Gastrocnemius medialis (tissue), 4 donors: ENCODE data around the gene SLC17A9. TPM values are rescaled to one million over a fixed set of nuclear protein-coding genes. Genes with fewer than 3 reads are reported as not detected.

ENCODE experiments used
- ATAC-seq, 2 donors: fragments of 150-250 bp; one replicate each; pipeline ENCODE4 v1.9.1; 2016
- DNase-seq, 2 donors: peaks; one replicate each; pipeline ENCODE4 v3.0.0-alpha.2; 2019
- H3K27ac ChIP-seq, 4 donors: fragments of 200-600 bp; sonication (generic); 1 replicate in 1 of 4; 2 replicates in 3 of 4; pipeline ENCODE4 v1.5.1; 2016 to 2018; ENCODE audit warnings: mild to moderate bottlenecking in 2 of 4, moderate library complexity in 1 of 4
- H3K27me3 ChIP-seq, 3 donors: fragments of 200-600 bp; sonication (generic) in 2 of 3; 1 replicate in 1 of 3; 2 replicates in 2 of 3; pipeline versions ENCODE4 v1.5.1 to v1.6.0; 2016 to 2019; ENCODE audit warnings: mild to moderate bottlenecking in 1 of 3, moderate library complexity in 1 of 3
- H3K36me3 ChIP-seq, 2 donors: fragments of 200-600 bp; sonication (generic) in 1 of 2; one replicate each; pipeline ENCODE4 v1.5.1; 2017 to 2018
- H3K4me1 ChIP-seq, 2 donors: fragments of 200-600 bp; sonication (generic) in 1 of 2; one replicate each; pipeline ENCODE4 v1.5.1; 2016 to 2017; ENCODE audit warnings: mild to moderate bottlenecking in 2 of 2
- H3K4me3 ChIP-seq, 4 donors: fragments of 200-600 bp; sonication (generic) in 3 of 4; 1 replicate in 1 of 4; 2 replicates in 3 of 4; pipeline ENCODE4 v1.5.1; 2016 to 2019; ENCODE audit warnings: mild to moderate bottlenecking in 2 of 4
- H3K9me3 ChIP-seq, 3 donors: fragments of 200-600 bp; sonication (generic) in 2 of 3; 1 replicate in 1 of 3; 2 replicates in 2 of 3; pipeline ENCODE4 v1.5.1; 2016 to 2019
- CTCF ChIP-seq, 5 experiments: fragments of 450-650 bp in 3 of 5; fragments of 200-600 bp in 2 of 5; sonication (generic) in 2 of 5; IDR thresholded peaks in 4 of 5; conservative IDR thresholded peaks in 1 of 5; 1 replicate in 4 of 5; 2 replicates in 1 of 5; pipeline ENCODE4 v1.5.1; 2016 to 2019; ENCODE audit warnings: antibody characterized with exemption in 5 of 5, mild to moderate bottlenecking in 3 of 5, moderate library complexity in 3 of 5
- POLR2A ChIP-seq, 2 donors: fragments of 450-650 bp; IDR thresholded peaks; one replicate each; pipeline ENCODE4 v1.6.1; 2017; ENCODE audit warnings: antibody characterized with exemption in 2 of 2, mild to moderate bottlenecking in 2 of 2, moderate library complexity in 2 of 2
- in situ Hi-C, 4 donors: fragments of 200-750 bp; cut with MboI; loops; one replicate each; pipeline versions ENCODE4 v1.15.0 to v1.8.0; 2017; ENCODE audit warnings: low sequenced_read_pairs in 4 of 4
- intact Hi-C: fragments of 100-400 bp; cut with DNase I; formaldehyde crosslinking; loops from one replicate; pipeline ENCODE4 v1.15.1; 2023; ENCODE audit warnings: low total_unique reads
- total RNA-seq, 4 donors: library from RNA; depleted of rRNA; stranded (reverse); fragments of >200 nt; gene quantifications; one replicate each; pipeline versions ENCODE4 v1.1.0 to v1.2.3, GENCODE V29; 2016

The SLC17A9 gene
- total RNA-seq, 4 donors from 2014 or later = 0.55 to 2.4 (median 1.2) TPM

- intact Hi-C loops (loop anchor here (1.0 to 5.0 kb wide), 2 partner anchors 12 to 133 kb away; no protein-coding TSS in a partner anchor), in situ Hi-C loops (no loop called here)
- no peak for DNase-seq
Observed at GRCh38 chr20:62925420-62926228, 26.9 kb upstream of the SLC17A9 start.

GRCh38 chr20:62926229-62927127 lies 26.0 kb upstream of the SLC17A9 start, which contains the start of gene DIDO1:
Gene DIDO1, minus strand, starts transcription at chr20:62926505.
- Histone ChIP-seq H3K4me3 (peak within 1 kb of the TSS; percentile 82 to 94 (median 86)), H3K4me1 (peaks cover 66 to 72% of the 10 kb centered on the region in 2 donors), H3K27me3 (no peaks in the 10 kb centered on the region), H3K27ac (peak within 1 kb of the TSS; percentile 91 to 98 (median 94)), H3K9me3 (no peaks in the 10 kb centered on the region), H3K36me3 (no peaks in the 10 kb centered on the region)
- in situ Hi-C loops = no loop called here
- TF ChIP-seq POLR2A (IDR thresholded peaks at IDR 0.05) = peak; percentile 73 to 85
- TF ChIP-seq CTCF (IDR thresholded peaks at IDR 0.05 in 4 of 5, conservative IDR thresholded peaks at IDR 0.05 in 1 of 5) = peak; percentile 66 to 85 (median 83)
- DNase-seq (peak; percentile 78 to 82), ATAC-seq (peak; percentile 73 to 83)
- intact Hi-C loops = loop anchor here (1.0 to 5.0 kb wide), 2 partner anchors 11 to 134 kb away; no protein-coding TSS in a partner anchor

More at GRCh38 chr20:62925420-62926228, 26.9 kb upstream of the SLC17A9 start:
- H3K4me3 ChIP-seq = peak overlapping the region; percentile 82 to 94 (median 86)
- H3K27ac ChIP-seq = peak overlapping the region; percentile 91 to 98 (median 94)
- H3K36me3 ChIP-seq = no peaks in the 10 kb centered on the region
- TF ChIP-seq CTCF (IDR thresholded peaks at IDR 0.05 in 4 of 5, conservative IDR thresholded peaks at IDR 0.05 in 1 of 5) (no peak), POLR2A (IDR thresholded peaks at IDR 0.05) (no peak)
- H3K9me3 ChIP-seq = no peaks in the 10 kb centered on the region
- H3K27me3 ChIP-seq = no peaks in the 10 kb centered on the region
- peaks cover 74 to 80% of the 10 kb centered on the region in 2 donors for H3K4me1 ChIP-seq
- peak; percentile 18 to 19 for ATAC-seq

GRCh38 chr20:62927128-62927705 lies 25.3 kb upstream of the SLC17A9 start:
- peak overlapping the region; percentile 82 to 94 (median 86) for H3K4me3 ChIP-seq
- intact Hi-C loops = loop anchor here (5.0 kb wide), 1 partner anchor 135 kb away; no protein-coding TSS in a partner anchor
- in situ Hi-C loops = no loop called here
- TF ChIP-seq CTCF (IDR thresholded peaks at IDR 0.05 in 4 of 5, conservative IDR thresholded peaks at IDR 0.05 in 1 of 5) (no peak), POLR2A (IDR thresholded peaks at IDR 0.05) (no peak)
- peaks cover 61 to 64% of the 10 kb centered on the region in 2 donors for H3K4me1 ChIP-seq
- DNase-seq = no peak
- no peaks in the 10 kb centered on the region for H3K27me3 ChIP-seq
- ATAC-seq = no peak
- no peaks in the 10 kb centered on the region for H3K36me3 ChIP-seq
- peak overlapping the region; percentile 91 to 98 (median 94) for H3K27ac ChIP-seq
- no peaks in the 10 kb centered on the region for H3K9me3 ChIP-seq

- Histone ChIP-seq H3K27me3 (no peaks in the 10 kb centered on the region), H3K4me3 (peak overlapping the region; percentile 26 to 53 (median 42)), H3K4me1 (peaks cover 49 to 52% of the 10 kb centered on the region in 2 donors), H3K9me3 (no peaks in the 10 kb centered on the region), H3K27ac (peak overlapping the region; percentile 64 to 73 (median 71)), H3K36me3 (no peaks in the 10 kb centered on the region)
- no peak for DNase-seq
- intact Hi-C loops (loop anchor here (5.0 kb wide), 1 partner anchor 136 kb away; no protein-coding TSS in a partner anchor), in situ Hi-C loops (no loop called here)
- TF ChIP-seq CTCF (IDR thresholded peaks at IDR 0.05 in 4 of 5, conservative IDR thresholded peaks at IDR 0.05 in 1 of 5) (no peak), POLR2A (IDR thresholded peaks at IDR 0.05) (no peak)
- no peak for ATAC-seq
Observed at GRCh38 chr20:62928246-62928939, 24.1 kb upstream of the SLC17A9 start.
